GM21723 (cell line): ENCODE data around the gene KLHL29.
"Not testable (repeated sequence)": the region's sequence is repeated elsewhere in the genome, so short reads cannot be mapped to it uniquely, and the experiment has no call there.

Source experiments
- ATAC-seq: cut with Tn5 transposase; IDR thresholded peaks from one replicate; pipeline ENCODE4 v1.9.1; 2021; ENCODE audit warnings: mild to moderate bottlenecking, moderate library complexity; ENCODE audit not compliant: unreplicated experiment

KLHL29 gene

GRCh38 chr2:23734416-23734815 is 349.4 kb downstream of the KLHL29 start:
- ATAC-seq, result no peak

DNA sequence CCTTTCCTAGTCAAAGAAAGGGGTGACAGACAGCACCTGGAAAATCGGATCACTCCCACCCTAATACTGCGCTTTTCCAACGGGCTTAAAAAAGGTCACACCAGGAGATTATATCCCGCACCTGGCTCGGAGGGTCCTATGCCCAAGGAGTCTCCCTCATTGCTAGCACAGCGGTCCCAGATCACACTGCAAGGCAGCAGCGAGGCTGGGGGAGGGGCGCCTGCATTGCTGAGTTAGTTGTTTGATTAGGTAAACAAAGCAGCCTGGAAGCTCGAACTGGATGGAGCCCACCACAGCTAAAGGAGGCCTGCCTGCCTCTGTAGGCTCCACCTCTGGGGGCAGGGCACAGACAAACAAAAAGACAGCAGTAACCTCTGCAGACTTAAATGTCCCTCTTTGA is 351.8 kb downstream of the KLHL29 start:
- not testable (repeated sequence) for ATAC-seq

DNA sequence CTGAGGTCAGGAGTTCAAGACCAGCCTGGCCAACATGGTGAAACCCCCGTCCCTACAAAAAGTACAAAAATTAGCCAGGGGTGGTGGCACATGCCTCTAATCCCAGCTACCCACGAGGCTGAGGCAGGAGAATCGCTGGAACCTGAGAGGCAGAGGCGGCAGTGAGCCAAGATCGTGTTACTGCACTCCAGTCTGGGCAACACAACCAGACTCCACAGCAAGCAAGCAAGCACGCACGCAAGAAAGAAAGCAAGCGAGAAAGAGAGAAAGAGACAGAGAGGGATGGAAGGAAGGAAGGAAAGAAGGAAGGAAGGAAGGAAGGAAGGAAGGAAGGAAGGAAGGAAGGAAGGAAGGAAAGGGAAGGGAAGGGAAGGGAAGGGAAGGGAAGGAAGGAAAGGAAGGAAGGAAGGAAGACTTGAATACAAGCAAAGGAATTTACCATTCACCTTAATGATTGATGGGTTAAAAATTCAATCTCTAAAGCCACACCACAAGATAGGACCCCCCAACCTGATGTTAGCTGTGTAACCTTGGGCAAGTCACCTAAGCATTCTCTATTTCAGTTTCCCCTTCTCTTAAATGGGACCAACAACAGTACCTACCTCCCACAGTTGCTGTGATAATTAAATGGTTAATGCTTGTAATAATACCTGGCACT is 360.2 kb downstream of the KLHL29 start:
- no peak for ATAC-seq

- ATAC-seq, result no peak
These were observed 360.7 kb downstream of the KLHL29 start for GRCh38 chr2:23745726-23746105.

- ATAC-seq, result no peak
These were observed 361.3 kb downstream of the KLHL29 start for GRCh38 chr2:23746141-23746863.

- ATAC-seq, result no peak
These were observed 366.8 kb downstream of the KLHL29 start for GRCh38 chr2:23751747-23752265.

DNA sequence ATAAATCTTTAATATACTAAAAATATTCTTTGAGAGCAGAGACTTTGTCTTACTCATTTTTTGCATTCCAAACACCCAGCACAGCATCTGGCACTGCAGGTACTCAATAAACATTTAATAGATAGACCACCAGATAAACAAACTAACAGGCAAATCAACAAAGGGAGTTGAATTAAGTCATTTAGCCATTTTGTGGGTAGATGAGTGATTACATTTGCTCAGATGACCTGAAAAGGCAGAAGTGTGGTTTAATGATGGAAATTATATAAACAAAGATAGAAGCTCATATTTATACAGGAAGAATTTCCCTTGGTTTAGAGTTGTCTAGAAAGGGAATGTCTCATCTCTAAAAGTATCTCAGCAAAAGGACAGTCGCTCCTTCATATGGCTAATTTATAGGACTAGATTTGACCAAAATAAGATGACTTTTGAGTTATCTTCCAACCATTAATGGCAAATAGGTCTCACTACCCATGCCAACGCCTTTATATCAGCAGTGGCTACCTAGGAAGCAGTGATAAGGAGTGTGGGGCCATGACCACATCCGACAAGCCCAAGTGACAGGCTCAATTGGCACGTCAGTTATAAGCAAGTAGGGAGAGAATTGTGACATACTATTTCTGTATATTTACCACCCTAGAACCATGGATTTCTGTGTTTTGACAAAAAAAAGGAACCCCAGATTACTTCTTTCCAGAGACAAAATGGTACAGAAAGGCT is 368.5 kb downstream of the KLHL29 start:
- ATAC-seq, result no peak

DNA sequence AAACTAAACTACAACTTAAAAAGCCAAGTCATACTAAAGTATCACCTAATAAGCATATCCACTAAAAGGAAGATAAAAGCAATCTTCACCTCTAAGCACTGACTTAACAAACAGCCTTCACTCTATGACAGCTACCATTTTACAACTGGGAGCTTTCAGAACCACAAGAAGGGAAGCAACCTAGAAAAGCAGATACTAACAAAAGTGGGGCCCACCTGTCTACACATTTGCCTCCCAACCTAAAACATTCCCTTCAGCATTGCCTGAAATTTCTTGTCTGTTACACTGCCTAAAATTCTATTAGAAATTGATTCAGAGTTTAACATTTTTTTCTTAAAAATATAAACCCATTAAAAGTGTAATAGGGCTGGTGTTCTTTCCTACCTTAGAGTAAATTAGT is 370.0 kb downstream of the KLHL29 start:
- ATAC-seq, result no peak

DNA sequence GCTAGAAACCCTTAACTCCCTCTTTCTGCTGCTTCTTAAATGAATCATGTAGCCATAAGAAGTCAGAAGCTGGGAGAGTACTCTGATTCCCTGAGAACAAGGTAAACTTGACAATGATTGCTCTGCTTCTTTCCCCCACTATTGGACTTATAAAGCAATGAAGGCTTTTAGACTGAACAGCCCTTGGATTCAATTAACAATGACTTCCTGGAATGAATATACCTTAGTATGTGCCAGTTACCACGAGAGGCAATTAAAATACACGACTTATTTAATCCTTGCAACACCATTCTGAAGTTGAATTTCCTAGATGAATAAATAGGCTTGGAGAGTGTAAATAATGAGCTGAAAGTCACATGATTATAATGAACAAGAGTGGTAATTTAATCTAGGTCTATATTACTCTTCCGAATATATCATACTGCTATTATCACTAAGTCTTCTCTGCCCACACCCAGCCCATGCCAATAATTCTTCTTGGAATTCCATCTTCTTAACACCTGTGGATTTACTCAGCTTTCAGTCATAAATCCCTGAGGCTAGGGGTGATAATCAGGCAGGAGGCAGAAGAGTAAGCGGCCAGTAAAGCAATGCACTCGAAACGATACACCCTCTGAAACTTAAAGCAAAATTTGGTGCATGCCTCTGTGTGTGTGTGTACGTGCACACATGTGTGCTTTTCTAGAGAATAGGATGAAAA is 371.8 kb downstream of the KLHL29 start:
- ATAC-seq, result no peak

- ATAC-seq, result no peak
These were observed 372.9 kb downstream of the KLHL29 start for GRCh38 chr2:23757686-23758433.
